IPS-NIHi7 (cell line): Measurements from ENCODE around the gene ANKS1A.
A peak's percentile ranks its signal among the peaks of the same experiment; 100 is the strongest.
"Not testable (repeated sequence)": the region's sequence is repeated elsewhere in the genome, so short reads cannot be mapped to it uniquely, and the experiment has no call there.

Experiments
- DNase-seq: peaks from one replicate; pipeline ENCODE4 v3.0.0; 2012; ENCODE audit warnings: mixed read lengths; ENCODE audit errors: extremely low spot score

Gene ANKS1A

DNA sequence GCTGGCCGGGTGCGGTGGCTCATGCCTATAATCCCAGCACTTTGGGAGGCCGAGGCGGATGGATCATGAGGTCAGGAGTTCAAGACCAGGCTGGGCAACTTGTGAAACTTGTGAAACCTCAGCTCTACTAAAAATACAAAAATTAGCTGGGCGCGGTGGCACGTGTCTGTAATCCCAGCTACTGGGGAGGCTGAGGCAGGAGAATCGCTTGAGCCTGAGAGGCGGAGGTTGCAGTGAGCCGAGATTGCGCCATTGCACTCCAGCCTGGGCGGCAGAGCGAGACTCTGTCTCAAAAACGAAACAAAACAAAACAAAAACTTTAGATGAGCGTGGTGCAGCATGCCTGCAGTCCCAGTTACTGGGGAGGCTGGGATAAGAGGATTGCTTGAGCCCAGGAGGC lies 3.2 kb upstream of the ANKS1A start:
- not testable (repeated sequence) for DNase-seq

DNA sequence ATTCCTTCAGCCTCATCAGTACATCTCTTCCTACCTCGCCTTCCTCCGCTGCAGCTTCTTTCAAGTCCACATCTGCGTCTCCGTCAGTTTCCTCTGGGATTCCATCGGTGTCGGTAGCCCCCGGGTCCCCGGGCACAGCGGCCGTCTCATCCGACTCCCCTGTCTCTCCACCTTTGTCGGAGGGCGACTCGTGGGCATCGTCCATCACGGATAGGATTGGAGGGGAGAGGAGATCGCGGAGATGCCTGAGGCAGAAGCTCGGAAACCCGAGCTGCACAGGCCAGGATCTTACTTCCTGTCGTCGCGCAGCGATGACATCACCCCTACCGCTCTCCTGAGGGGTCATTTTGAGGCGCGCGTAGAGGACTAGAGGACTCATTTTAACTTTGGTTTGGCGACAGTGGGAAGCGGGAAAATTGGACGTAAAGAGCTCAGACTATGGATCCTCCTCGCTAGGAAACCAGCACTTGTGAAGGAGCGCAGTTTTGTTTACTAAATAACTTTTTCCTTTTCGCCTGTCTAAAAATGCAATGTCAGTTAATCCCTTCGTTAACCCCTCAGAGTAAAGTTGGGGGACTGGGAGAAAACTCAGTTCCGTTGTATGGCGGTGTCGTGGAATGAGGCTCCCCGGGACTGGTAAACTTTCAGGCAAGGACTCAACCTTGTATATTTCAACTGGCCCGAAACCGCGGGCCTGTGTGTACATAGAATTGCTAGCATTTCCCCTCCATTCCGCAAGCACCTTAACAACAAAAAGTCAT lies 1.1 kb upstream of the ANKS1A start, which contains the start of gene TAF11:
Gene TAF11 (minus strand): TSS at position 290 of the 761 bp plus-strand sequence. CDS start 85 bp downstream, at position 205.
- DNase-seq, result peak; percentile 92

DNA sequence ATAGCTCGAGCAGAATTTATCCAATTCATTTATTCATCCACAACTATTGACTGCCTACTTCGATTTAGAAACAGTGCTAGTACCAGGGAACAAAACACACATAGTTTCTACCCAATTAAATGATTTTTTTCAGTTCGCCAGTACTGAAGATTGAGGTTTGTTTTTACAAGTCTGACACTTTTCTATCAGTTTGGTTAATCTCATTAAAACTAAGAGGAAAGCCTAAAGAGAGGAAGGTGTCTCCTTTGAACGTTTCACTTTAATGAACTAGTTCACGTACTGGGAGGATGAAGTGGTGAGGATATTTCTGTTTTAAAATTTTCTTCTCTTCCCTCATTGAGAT lies 570 bp upstream of the ANKS1A start:
- DNase-seq, result no peak

DNA sequence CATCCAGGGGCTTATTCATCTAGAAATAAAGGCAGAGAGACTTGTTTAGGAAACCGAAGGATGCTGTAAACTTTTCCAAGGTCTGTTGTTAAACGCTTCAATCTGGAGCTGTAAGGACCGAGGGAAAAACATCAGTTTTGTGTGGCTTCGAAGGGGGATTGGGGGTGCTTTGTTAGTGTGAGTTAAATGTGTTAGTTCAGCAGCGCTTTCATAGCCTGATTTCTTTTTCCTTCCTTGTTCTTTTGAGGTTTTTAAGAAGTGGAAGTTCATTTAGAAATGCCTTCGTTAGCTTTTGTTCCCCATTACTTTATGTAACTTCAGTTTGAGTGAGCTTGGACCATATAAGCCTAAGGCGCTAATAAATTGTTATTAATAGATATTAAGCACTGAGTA lies 1.5 kb downstream of the ANKS1A start:
- no peak for DNase-seq

DNA sequence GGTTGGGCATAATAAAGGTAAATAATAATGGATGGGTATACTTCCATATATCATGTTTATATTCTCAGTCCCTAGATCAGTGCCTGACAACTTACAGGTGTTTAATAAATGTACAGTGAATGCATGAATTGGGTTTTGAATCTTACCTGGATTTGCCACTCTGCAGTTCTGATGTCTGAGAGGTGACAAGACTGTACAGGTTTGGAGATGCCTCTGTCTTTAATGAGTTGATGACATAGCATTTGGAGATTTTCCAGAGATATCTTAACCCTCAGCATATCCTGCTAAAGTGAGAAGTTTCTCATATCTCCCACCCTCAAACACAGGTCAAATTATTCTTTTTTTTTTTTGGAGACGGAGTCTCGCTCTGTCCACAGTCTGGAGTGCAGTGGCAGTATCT lies 2.2 kb downstream of the ANKS1A start:
- DNase-seq, result no peak

DNA sequence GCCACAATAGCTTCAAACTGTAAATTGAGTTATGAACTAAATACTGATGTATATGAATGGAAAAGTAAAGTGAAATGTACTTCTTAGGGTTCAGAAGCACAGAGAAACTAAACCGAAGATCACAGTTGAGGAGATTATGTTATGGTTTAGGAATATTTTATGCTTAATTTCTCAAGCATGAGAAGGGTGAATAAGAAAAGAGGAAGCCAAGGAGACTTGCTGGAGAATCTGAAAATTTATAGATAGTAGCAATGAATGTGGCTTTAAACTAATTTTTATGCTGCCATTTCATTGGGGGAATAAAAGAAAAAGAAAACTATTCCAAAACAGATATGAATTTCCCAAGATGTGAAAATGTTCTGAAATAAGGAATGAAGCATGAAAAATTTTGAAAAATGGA lies 5.6 kb downstream of the ANKS1A start:
- no peak for DNase-seq

DNA sequence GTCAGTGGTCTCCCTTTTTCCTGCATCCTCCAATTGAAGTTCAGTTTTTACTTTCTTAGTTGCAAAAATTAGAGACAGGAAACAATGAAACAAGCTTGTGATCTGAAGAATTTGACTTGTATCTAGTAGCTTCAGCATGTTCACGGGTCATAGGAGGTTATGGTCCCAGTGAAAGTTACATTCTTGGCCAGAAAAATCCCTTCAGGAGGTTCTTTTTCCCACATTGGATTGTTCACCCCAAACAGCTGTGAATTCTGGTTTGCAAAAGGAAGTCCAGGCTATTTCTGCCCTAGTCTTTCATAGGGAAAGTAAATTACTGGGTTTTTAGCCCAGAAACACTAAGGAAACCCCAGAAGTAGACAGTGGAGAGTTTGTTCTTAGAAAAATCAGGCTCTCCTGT lies 8.1 kb downstream of the ANKS1A start:
- DNase-seq, result no peak

DNA sequence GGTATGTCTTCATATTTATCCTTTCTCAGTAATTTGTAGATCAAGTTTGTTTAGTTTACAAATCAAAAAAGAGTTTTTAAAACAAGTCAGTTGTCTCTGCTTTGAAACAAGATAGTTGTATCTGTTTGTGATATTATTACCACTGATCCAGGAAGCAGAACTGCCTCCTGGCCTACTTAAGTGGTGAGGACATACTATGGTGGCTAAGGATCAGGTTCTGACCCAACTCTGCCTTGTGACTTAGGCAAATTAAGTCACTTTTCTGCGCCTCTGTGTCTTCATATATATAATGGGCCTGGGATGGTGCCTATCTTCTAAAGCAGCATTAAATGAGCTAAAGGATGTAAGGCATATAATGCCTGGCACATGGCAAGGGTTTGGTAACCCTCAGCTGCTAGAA lies 8.7 kb downstream of the ANKS1A start:
- DNase-seq, result no peak

DNA sequence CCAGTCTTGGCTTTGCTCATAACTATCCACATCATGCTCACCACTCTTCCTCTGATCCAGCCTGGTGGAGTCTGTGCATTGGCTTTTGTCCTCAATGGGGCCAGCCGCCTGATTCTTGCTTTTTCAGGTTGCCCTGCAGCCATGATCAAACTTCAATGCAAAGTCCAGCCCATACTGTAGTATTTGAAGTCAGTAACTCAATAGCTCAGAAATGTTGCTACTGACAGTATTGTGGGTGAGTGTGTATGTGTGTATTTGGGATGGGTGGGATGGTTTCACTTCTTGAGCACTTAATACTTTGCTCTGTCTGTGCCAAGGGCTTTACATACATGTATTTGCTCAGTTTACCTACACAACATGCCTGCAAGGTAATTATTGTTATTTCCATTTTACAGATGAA lies 10.7 kb downstream of the ANKS1A start:
- not testable (repeated sequence) for DNase-seq

DNA sequence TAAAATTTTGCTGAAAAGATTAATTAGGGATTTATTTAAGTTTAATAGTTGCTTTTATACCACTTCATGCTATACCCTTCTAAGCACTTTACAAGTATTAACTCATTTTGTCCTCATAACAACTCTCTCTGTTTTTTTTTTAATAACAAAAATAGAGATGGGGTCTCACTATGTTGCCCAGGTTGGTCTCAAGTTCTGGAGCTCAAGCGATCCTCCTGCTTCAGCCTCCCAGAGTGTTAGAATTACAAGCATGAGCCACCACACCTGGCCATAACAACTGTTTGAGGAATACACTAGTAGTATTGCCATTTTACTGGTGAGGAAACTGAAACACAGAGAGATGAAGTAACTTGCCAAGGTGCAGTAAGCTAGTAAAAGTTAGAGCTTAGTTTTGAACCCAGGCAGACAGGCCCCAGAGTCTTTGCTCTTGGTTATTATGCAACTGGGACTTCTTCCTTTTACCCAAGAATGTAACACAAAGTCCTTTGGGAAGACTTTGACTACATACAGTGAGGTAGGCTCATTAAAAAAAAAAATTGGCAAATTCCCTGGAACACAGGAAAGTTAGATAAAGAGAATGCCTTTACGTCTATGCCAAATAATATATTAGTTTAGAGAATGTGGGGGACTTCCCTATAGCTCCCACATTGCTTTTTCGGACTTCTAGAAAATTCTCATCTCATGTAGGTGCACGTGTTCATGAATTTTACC lies 11.4 kb downstream of the ANKS1A start:
- DNase-seq, result no peak

DNA sequence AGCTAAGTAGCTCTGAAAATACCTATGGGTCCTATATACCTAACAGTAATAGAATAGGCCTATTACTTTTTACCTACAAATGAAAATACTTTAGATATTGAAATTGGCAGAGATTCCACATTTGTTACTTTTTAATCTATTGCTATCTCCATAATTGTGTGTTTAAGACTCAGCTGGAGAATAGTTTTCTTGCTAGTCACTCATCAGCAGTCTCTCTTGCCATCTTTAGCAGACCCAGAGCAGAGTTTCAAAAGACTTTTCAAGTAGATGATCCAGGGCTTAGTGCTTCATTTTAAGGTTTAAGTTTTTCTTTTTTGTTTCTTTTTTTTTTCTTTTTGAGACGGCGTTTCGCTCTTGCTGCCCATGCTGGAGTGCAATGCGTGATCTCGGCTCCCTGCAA lies 12.9 kb downstream of the ANKS1A start:
- DNase-seq, result no peak

DNA sequence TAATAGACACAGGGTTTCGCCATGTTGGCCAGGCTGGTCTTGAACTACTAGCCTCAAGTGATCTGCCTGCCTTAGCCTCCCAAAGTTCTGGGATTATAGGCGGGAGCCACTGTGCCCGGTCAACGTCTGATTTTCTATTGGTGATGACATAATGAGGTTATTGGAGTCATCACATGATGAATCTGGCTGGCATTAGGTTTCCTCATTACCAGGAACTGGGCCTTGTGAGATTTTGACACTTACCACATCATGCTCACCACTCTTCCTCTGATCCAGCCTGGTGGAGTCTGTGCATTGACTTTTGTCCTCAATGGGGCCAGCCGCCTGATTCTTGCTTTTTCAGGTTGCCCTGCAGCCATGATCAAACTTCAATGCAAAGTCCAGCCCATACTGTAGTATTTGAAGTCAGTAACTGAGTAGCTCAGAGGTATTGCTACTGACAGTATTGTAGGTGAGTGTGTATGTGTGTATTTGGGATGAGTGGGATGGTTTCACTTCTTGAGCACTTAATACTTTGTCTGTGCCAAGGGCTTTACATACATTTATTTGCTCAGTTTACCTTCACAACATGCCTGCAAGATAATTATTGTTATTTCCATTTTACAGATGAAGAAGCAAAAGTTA lies 16.0 kb downstream of the ANKS1A start:
- DNase-seq, result no peak

DNA sequence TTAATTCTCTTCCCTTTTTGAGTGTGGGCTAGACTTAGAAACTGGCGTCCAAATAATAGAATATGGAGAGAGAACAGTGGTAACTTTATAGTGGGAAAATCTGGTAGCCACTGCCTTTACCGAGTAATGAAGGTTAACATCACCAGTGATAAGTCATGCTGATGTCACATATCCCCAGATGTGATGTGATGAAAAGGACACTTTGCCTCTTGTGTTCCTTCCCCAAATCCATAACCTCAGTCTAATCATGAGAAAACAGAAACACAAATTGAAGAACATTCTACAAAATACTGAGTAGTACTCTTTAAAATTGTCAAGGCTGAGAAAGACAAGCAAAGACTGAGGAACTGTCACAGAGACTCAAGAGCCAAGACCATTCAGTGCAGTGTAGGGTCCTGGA lies 17.8 kb downstream of the ANKS1A start:
- no peak for DNase-seq

DNA sequence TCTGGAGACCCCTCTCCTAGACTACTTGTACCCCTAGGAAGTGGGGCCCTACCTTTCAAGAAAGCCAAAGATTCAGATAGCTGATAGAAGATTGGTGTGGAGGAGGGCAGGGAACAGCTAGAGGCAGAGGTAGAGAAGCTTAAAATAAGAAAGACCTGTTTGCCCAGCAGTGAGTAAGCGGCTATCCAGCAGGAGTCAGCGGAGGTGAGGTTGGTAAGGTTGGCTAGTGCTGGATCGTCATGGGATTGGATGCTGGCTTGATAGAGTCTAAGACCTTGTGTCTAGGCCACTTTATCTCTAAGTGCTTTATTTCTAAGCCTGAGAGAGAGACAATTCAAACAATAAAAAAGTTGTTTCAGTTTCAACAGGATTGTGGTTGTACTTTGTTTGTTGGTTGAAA lies 19.1 kb downstream of the ANKS1A start:
- peak; percentile 31 for DNase-seq

DNA sequence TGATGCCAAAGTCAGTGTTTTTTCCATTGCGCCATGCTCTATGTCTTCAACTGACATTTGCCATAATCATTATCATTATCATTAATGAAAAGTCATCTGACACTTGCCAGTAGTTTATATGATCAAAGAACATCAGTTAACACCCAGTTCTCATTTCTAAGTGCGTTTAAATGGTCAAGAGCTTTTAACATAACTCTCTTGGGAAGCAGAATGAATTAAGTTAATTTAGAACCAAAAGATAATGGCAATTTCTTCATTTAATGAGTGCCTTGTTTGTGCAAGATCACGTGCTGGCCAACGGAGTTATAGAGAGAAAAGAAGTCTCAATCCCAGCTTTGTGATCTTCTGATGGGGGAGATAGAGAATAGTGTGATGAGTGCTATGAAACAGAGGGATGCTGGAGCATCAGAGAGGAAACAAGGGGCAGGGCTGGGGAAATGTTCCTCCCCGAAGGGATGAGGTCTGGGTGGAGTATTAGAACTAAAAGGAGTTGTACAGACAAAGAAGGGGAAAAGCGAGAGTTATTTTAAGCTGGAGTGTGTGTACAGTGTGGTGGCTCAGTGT lies 20.3 kb downstream of the ANKS1A start:
- no peak for DNase-seq

DNA sequence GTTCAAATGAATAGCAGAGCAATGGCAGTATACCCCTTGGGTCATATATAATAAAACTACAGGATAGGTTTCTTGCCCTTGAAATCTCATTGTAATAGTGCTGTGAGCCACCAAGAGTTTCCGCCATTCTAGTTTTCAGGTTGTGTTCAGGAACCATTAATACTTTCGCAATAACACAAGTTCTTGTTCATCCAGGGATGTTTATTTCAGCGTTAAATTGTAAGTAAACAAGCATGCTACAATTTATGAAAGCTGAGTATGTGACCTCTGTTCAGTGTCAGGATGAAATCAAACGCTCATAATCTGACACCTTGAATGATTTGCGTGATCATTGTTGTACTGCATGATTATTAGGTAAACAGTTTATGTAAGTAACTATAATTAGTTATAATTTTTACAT lies 22.8 kb downstream of the ANKS1A start:
- DNase-seq, result no peak

DNA sequence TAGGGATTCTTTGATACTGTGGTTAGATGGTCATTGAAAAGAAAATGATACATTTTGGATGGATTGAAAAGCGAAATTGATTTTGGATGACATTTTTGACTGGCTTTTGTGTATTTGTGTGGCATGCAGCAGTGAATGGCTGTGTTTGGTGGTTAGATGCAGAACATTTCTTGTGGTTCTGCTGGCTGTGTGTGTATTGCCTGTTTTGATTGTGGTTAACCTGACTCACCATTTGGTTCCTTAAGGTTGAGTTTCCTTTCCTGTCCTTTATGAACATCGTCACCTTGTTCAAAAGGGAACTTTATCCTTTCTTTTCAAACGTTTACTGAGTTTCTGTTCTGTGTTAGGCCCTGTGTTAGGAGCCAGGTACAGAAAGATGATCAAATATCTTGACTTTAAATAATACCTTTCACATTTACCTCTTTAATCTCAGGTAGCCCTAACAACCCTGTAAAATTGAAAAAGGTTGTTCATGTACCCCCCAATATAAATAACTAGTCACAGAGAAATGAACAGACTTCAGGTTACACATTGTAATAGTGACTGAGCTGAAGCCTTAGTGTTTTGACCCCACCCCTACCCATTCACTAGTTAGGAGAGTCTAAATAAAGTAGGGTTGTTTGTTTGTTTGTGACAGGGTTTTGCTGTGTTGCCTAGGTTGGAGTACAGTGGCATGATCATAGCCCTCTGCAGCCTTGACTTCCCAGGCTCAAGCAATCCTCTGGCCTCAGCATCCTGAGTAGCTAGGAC lies 23.8 kb downstream of the ANKS1A start:
- DNase-seq, result no peak

DNA sequence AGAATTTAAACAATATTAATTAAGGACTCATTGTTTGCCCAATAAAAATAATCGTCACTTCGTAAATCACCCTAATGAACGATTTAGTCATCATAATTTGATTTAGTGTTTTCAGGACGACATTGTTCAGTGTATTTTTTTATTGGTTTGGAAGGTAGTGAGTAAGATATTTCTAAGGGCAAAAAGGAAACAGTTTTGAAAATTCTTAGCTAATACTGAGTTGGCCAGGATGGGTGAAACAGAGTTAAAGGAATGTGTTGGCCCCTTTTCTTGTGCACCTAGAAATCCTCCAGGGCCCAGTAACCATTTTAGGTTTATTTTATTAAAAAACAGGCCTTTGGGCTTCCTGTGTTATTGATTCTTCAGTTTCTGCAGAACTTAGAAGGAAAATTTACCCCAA lies 25.3 kb downstream of the ANKS1A start:
- DNase-seq, result no peak

DNA sequence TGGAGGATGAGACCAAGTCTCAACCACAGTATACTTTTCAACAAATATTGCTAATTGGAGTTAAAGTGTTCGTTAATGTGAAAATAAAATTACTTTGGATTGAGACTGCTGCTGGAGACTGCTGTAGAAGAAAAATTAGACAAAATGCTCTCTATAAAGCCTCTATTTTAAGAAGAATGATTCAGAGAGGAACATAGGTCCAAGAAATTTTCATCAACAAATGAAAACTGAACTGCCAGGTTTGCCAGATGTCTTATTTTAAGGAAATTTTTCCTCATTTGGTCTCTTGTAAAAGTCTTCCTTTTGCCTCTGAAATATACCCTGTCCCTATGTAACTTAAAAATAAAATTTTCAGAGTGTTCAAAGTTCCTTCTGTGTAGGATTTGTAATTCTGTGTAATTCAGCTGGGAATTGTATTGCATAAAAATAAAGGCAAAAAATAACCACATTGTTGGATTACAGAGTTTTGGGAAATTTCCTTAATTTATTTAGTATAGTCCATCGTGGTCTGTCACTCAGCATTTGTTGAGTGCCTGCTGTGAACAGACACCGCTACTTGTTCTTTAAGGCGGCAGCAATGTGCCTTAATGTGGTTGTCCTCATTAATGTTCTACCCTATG lies 27.4 kb downstream of the ANKS1A start:
- DNase-seq, result no peak

DNA sequence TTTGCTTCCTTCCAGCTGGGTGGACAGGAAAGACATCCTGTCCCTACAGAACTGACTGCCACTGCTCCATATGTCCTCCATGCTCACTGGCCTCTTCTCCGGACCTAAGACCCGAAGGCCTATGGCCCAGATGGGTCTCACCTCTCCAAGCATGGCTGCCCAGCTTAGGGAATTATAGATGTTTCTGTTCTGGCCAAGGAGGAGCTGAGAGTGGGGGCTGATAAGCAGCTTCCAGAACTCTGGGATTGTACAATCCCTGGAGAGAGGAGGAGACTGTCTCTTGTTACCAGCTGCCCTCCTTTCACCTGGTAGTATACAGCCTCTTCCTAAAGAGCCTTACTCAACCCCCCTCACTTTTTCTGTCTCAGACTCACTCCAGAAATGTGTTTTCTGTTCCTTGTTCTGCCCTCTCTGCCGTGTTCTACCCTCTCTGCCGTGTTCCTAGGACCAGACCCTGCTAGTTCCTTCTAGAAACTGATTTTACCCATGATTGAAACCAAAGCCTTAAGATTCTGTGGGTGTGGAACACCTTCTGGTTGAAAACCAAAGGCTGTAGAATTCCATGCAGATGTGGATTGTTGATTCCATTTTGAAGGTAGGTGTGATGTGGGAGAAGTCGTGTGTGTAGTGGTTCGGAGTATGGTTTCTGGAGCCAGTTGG lies 28.7 kb downstream of the ANKS1A start:
- DNase-seq, result no peak

DNA sequence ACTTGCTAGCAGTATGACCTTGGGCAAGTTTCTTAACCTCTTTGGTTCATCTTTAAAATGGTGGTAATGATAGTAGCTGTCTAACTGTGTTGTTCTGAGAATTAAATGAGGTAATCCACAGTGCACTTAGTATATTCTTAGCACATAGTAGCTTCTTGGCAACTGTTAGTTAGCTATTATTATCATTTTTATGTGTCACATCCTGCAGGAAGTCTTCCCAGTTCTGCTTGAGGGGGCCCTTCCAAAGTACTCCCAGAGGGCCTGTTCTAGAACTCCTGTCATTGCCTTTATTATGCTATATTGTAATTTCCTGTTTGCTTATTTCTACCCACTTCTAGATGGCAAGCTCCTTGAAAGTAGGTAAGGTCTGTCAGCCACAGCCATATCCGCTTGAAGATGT lies 30.6 kb downstream of the ANKS1A start:
- no peak for DNase-seq
